Measurements from ENCODE around the gene BTC. TPM values are rescaled to one million over a fixed set of nuclear protein-coding genes. Genes with fewer than 3 reads are reported as not detected.
"Not testable (repeated sequence)": the region's sequence is repeated elsewhere in the genome, so short reads cannot be mapped to it uniquely, and the experiment has no call there.

The BTC gene
- not detected in 2 replicates for total RNA-seq (2014; rRNA removed; shearing (Covaris generic))

GRCh38 chr4:74794382-74795010 is at the start of gene BTC:
Gene BTC (minus strand): TSS chr4:74794523. CDS start chr4:74794325, 198 bp downstream.
- in situ Hi-C loops (cut with HindIII; ENCODE audit: low sequenced_read_pairs): no loop called here
- no peak for DNase-seq (ENCODE audit: low spot score)

- no peak for DNase-seq (ENCODE audit: low spot score)
- in situ Hi-C loops (cut with HindIII; ENCODE audit: low sequenced_read_pairs): no loop called here
Measured at GRCh38 chr4:74840936-74841509, 46.7 kb upstream of the BTC start.

GRCh38 chr4:74838746-74839370 is 44.5 kb upstream of the BTC start:
- in situ Hi-C loops (cut with HindIII; ENCODE audit: low sequenced_read_pairs): no loop called here
- DNase-seq (ENCODE audit: low spot score): no peak

- DNase-seq (ENCODE audit: low spot score): no peak
Measured at GRCh38 chr4:74830928-74831327, 36.6 kb upstream of the BTC start.

GRCh38 chr4:74823194-74823593 is 28.9 kb upstream of the BTC start:
- in situ Hi-C loops (cut with HindIII; ENCODE audit: low sequenced_read_pairs): no loop called here
- DNase-seq (ENCODE audit: low spot score): no peak

More at GRCh38 chr4:74830928-74831327, 36.6 kb upstream of the BTC start:
- in situ Hi-C loops (cut with HindIII; ENCODE audit: low sequenced_read_pairs): no loop called here

- DNase-seq (ENCODE audit: low spot score): no peak
- in situ Hi-C loops (cut with HindIII; ENCODE audit: low sequenced_read_pairs): no loop called here
Measured at GRCh38 chr4:74822603-74823002, 28.3 kb upstream of the BTC start.

- no peak for DNase-seq (ENCODE audit: low spot score)
- in situ Hi-C loops (cut with HindIII; ENCODE audit: low sequenced_read_pairs): no loop called here
Measured at GRCh38 chr4:74821541-74821940, 27.2 kb upstream of the BTC start.

GRCh38 chr4:74814052-74814451 is 19.7 kb upstream of the BTC start:
- in situ Hi-C loops (cut with HindIII; ENCODE audit: low sequenced_read_pairs): no loop called here
- DNase-seq (ENCODE audit: low spot score): no peak

GRCh38 chr4:74812056-74812455 is 17.7 kb upstream of the BTC start:
- DNase-seq (ENCODE audit: low spot score); in situ Hi-C loops (cut with HindIII; ENCODE audit: low sequenced_read_pairs): not testable (repeated sequence)

- in situ Hi-C loops (cut with HindIII; ENCODE audit: low sequenced_read_pairs): no loop called here
- DNase-seq (ENCODE audit: low spot score): no peak
Measured at GRCh38 chr4:74805601-74806000, 11.3 kb upstream of the BTC start.

- in situ Hi-C loops (cut with HindIII; ENCODE audit: low sequenced_read_pairs): no loop called here
- DNase-seq (ENCODE audit: low spot score): no peak
Measured at GRCh38 chr4:74800310-74800709, 6.0 kb upstream of the BTC start.

GRCh38 chr4:74796631-74797030 is 2.3 kb upstream of the BTC start:
- no peak for DNase-seq (ENCODE audit: low spot score)
- in situ Hi-C loops (cut with HindIII; ENCODE audit: low sequenced_read_pairs): no loop called here

- in situ Hi-C loops (cut with HindIII; ENCODE audit: low sequenced_read_pairs): no loop called here
- no peak for DNase-seq (ENCODE audit: low spot score)
Measured at GRCh38 chr4:74793757-74794381, 454 bp downstream of the BTC start.

GRCh38 chr4:74790652-74791051 is 3.7 kb downstream of the BTC start:
- no peak for DNase-seq (ENCODE audit: low spot score)
- in situ Hi-C loops (cut with HindIII; ENCODE audit: low sequenced_read_pairs): no loop called here

GRCh38 chr4:74789518-74789917 is 4.8 kb downstream of the BTC start:
- DNase-seq (ENCODE audit: low spot score): no peak
- in situ Hi-C loops (cut with HindIII; ENCODE audit: low sequenced_read_pairs): no loop called here

- DNase-seq (ENCODE audit: low spot score): no peak
- in situ Hi-C loops (cut with HindIII; ENCODE audit: low sequenced_read_pairs): no loop called here
Measured at GRCh38 chr4:74777531-74777930, 16.8 kb downstream of the BTC start.

- in situ Hi-C loops (cut with HindIII; ENCODE audit: low sequenced_read_pairs): no loop called here
- DNase-seq (ENCODE audit: low spot score): no peak
Measured at GRCh38 chr4:74772783-74773182, 21.5 kb downstream of the BTC start.

- in situ Hi-C loops (cut with HindIII; ENCODE audit: low sequenced_read_pairs): no loop called here
Measured at GRCh38 chr4:74772106-74772505, 22.2 kb downstream of the BTC start.

GRCh38 chr4:74770226-74770910 is 24.0 kb downstream of the BTC start:
- in situ Hi-C loops (cut with HindIII; ENCODE audit: low sequenced_read_pairs): no loop called here
- DNase-seq (ENCODE audit: low spot score): no peak

More at GRCh38 chr4:74772106-74772505, 22.2 kb downstream of the BTC start:
- no peak for DNase-seq (ENCODE audit: low spot score)
